GM19463 (cell line): ENCODE measurements around the gene AFG1L.
"Not testable (repeated sequence)": the region's sequence is repeated elsewhere in the genome, so short reads cannot be mapped to it uniquely, and the experiment has no call there.

Source experiments
- ATAC-seq: cut with Tn5 transposase; IDR thresholded peaks from one replicate; pipeline ENCODE4 v1.9.1; 2021; ENCODE audit warnings: mild to moderate bottlenecking, moderate library complexity; ENCODE audit not compliant: unreplicated experiment

The AFG1L gene

DNA sequence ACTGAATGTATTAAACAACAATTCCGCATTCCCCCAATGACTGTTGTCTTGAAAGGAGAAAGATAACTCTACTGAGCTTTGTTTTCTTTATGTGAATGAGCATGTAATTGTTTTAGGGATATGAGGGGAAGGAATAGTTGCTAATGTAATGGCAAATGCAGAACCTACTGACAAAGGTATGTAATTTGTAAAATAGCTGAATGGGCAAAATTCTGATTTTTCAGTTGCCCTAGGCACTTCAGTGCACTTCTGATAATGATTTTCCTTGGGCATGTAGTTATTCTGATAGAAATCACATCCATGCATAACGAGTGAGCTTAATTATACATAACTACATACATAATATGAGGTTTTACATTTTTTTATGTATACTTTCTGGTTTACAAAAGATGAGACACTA is 212.5 kb downstream of the AFG1L start:
- ATAC-seq: no peak

- no peak for ATAC-seq
Observed at GRCh38 chr6:108510461-108511319, 215.8 kb downstream of the AFG1L start.

DNA sequence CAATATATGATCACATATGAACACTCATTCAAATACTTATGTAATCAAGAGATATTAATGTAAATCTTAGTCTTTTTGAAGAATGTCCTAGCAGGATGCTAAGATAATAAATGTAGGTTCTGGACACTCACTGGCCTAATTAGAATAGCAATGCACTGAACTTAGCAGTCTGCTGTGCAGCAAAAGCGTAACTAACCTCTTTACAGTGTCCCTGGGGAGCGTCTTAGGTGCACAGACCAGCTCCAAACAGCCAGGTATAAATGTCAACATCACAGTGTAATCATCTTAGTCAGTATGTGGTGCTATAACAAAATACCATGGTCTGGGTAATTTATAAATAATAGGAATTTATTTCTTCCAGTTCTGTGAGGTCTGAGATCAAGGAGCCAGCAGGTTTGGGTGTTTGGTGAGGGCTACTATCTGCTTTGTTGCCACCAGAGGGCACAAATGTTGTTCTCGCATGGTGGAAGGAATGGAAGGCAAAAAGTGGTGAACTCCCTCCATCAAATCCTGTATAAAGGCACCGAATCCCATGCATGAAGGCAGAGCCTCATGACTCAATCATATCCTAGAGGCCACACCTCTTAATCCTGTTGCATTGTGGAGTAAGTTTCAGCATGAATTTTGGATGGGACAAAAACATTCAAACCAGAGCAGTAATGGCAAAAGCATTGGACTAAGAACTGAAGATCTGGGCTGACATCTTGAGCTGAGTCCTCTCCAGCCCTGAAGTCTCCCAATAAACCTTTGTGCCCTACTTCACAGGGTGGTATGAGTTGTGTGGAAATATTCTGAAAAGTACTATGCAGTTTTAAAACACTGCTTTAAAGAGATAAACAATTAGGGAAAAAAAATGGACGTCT is 224.1 kb downstream of the AFG1L start:
- ATAC-seq: no peak

DNA sequence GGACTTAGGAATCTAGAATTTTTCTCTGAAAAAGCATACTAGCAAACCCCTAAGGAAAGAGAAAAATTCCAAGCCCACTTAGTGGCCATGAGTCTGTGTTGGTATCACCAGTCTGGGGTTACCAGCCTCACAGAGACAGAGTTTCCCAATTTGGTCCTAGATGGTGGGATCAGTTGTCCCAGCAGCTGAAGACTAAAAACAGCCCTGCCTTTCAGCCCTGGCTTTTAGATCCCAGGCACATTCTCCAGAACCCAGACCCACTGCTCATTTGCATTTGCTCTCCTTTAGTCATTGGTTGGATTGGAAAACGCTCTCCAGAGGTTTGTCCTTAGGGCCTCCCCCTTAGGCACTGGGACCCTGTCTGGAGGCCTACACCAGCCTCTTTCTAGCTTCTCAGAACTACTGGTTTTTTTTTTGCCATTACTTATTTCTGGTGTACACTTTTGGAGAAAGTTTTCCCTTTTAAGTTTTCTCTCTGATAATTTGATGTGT is 226.8 kb downstream of the AFG1L start:
- no peak for ATAC-seq

DNA sequence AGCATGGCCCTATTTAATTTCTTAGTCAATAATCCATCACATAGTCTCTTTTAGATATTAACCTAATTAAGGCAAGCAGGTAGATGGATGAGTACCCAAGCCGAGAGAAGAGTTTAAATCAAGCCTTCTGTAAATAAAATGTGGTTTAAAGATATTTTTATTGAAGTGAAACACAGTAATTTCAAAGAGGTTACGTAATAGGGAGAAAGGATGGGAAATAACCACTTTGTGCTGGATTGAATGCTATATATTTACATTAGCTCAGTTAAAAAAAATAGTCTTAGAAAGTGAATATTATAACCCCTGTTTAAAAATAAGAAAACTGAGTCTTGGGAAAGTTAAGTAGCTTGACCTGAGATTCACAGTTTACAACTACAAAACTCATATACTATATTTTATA is 228.8 kb downstream of the AFG1L start:
- no peak for ATAC-seq

GRCh38 chr6:108524528-108525248 is 229.8 kb downstream of the AFG1L start:
- no peak for ATAC-seq

GRCh38 chr6:108526739-108527174 is 231.9 kb downstream of the AFG1L start:
- no peak for ATAC-seq

GRCh38 chr6:108528878-108529277 is 234.0 kb downstream of the AFG1L start:
- ATAC-seq: no peak

DNA sequence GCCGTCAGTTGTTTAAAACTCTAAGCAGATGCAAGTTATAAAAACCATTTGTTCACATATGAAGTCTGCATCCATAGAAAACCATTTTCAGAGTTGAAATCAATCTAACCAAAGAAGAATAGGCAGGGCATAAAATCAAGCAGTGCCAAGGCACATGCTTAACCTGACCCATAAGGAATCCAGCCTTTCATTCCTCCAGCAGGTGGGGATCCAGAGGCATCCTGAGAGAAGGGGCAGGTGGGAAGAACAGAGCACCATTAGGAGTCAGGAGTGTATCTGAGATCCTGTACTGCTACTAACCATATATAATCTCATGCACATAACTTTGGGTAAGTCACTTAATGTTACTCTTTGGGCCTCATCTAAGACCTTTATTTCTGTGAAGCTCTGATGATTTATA is 236.5 kb downstream of the AFG1L start:
- ATAC-seq: no peak

- no peak for ATAC-seq
Observed at GRCh38 chr6:108535114-108535742, 240.4 kb downstream of the AFG1L start.

DNA sequence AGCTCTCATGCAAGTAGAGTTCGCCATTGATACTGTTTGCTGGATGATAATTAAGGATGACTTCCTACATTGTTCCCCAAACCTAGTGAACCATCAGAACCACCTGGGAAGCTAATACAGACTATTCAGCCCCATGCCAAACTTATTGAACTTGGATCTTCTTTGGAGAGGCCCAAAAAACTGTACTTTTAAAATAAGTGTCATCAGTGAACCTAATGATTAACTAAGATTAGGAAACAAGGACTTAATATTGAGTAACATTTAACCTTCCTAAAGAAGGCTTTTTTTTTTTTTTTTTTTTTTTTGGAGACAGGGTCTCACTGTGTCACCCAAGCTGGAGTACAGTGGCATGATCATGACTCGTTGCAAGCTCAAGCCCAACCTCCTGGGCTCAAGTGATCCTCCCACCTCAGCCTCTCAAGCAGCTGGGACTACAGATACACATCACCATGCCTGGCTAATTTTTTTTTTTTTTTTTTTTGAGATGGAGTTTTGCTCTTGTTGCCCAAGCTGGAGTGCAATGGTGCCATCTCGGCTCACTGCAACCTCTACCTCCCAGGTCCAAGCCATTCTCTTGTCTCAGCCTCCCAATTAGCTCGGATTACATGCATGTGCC is 241.2 kb downstream of the AFG1L start:
- not testable (repeated sequence) for ATAC-seq

DNA sequence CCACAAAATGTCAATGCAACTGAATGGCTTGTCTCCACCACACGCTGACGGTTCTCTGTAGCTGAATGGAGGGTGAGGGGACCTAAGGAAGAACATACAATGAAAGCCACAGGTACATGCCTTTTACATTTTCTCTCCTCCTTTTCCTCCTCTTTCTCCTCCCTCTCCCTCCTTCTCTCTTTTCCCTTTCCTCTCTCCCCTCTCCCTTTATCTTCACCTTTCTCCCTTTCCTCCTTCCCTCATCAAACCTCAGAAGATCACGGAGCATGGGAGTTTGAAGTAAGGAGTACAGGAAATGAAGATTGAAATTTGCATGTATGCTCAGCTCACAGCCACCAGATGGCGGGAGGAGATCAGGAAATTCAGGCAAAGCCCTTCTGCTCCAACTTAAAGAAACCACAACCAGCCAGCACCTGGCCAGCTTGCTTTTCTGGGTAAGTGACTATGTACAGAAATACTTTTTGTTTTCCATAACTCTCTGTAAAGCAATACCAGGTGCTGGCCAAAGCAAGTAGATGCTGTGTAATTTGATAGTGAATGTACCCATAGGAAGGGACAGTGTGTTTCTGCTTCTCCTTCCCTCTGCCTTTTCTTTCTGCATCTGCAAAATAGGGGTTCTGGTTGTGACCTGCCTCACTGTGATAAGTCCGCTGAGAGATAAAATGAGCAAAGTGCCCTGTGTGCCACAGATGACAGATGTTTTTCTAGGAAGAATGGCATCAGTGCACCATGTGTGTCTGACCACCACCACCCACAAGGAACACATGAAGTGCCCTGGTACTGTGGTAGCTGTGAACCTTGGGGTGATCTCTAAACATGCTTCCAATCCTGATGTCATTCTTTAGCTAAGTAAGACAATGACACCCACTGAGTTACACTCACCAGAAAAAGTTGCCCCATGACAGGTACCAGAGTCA is 247.2 kb downstream of the AFG1L start:
- ATAC-seq: peak; percentile 73

- ATAC-seq: no peak
Observed at GRCh38 chr6:108543175-108543940, 248.5 kb downstream of the AFG1L start.

GRCh38 chr6:108544606-108545005 is 249.8 kb downstream of the AFG1L start:
- ATAC-seq: no peak

DNA sequence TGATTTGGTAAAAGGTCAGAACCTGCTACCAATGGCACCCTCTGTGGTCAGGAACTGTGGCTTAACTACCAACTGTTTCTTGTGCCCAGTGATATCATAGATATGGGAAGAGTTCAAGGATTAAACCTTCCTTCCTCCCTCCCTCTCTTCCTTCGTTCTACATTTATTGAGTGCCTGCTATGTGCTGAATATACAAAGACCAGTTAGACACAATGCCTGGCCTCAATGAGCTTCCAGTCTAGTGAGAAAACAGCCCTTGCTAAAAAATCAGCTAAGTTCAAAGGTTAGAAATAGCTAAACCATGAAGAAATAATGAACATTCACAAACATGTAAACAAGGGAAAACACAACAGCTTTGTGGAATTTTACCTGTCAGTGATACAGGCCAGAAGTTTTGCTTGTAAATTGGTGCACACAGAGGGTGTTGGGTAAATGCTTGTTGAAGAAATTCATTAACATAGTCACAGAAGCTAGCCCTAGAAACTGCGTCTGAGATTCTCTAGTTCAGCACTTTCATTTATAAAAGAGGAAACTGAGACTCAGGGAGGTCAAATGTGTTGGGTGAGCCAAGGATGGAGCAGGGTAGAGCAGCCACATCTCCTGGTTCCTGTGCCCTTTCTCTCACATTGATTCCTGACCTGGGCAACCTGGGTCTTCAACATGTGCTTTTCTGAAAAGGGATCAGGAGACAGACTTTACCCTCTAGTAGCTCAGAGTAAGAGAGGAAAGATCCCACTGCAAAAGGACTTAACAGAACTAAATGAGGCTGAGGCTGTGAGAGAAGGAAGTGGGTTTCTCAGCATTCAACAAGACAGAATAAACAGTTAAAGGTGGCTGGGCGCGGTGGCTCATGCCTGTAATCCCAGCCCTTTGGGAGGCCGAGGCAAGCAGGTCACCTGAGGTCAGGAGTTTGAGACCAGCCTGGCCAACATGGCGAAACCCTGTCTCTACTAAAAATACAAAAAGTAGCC is 251.5 kb downstream of the AFG1L start:
- no peak for ATAC-seq

- no peak for ATAC-seq
Observed at GRCh38 chr6:108549241-108549640, 254.4 kb downstream of the AFG1L start.

- no peak for ATAC-seq
Observed at GRCh38 chr6:108549741-108550140, 254.9 kb downstream of the AFG1L start.
